ENCODE data around the gene ENTR1.

- TF ChIP-seq CTCF (IDR thresholded peaks at IDR 0.05) (no peak), POLR2AphosphoS5 (IDR thresholded peaks at IDR 0.05) (no peak), POLR2A (IDR thresholded peaks at IDR 0.05) (no peak)
Measured at GRCh38 chr9:136405481-136405880, 4.9 kb downstream of the ENTR1 start.
